Neural progenitor cell (in vitro differentiated cells): ENCODE measurements around the gene VRK3. TPM values are rescaled to one million over a fixed set of nuclear protein-coding genes. Genes with fewer than 3 reads are reported as not detected.
"Not testable (repeated sequence)": the region's sequence is repeated elsewhere in the genome, so short reads cannot be mapped to it uniquely, and the experiment has no call there.

Source experiments
- DNase-seq: peaks from one replicate; pipeline ENCODE4 v3.0.0-alpha.2; 2016; ENCODE audit warnings: low spot score
- H2AFZ ChIP-seq: fragments of 200-600 bp; sonication (generic); replicated peaks from 2 replicates; pipeline ENCODE4 v1.6.1; 2016; ENCODE audit warnings: antibody characterized with exemption
- H3F3A ChIP-seq: fragments of 200-600 bp; sonication (generic); 2 replicates; pipeline ENCODE4 v1.6.1; 2016; ENCODE audit warnings: antibody characterized with exemption, low read depth
- H3K27ac ChIP-seq: fragments of 200-600 bp; sonication (generic); 2 replicates; pipeline ENCODE4 v1.5.1; 2016; ENCODE audit warnings: mild to moderate bottlenecking
- H3K27me3 ChIP-seq: fragments of 200-600 bp; sonication (generic); 2 replicates; pipeline ENCODE4 v1.6.1; 2016; ENCODE audit warnings: mild to moderate bottlenecking, moderate library complexity
- H3K36me3 ChIP-seq: fragments of 200-600 bp; sonication (generic); 2 replicates; pipeline ENCODE4 v1.5.1; 2016
- H3K4me1 ChIP-seq: fragments of 200-600 bp; sonication (generic); 2 replicates; pipeline ENCODE4 v1.6.1; 2016; ENCODE audit warnings: mixed run types
- H3K4me2 ChIP-seq: fragments of 200-600 bp; sonication (generic); 2 replicates; pipeline ENCODE4 v1.6.1; 2016
- H3K4me3 ChIP-seq: fragments of 200-600 bp; sonication (generic); 2 replicates; pipeline ENCODE4 v1.5.1; 2016
- H3K79me2 ChIP-seq: fragments of 200-600 bp; sonication (generic); 2 replicates; pipeline ENCODE4 v1.6.1; 2016; ENCODE audit warnings: low read depth
- H3K9ac ChIP-seq: fragments of 200-600 bp; sonication (generic); 2 replicates; pipeline ENCODE4 v1.6.1; 2016
- H3K9me3 ChIP-seq: fragments of 200-600 bp; sonication (generic); 2 replicates; pipeline ENCODE4 v1.5.1; 2016; ENCODE audit warnings: low read depth
- H4K20me1 ChIP-seq: fragments of 200-600 bp; sonication (generic); 2 replicates; pipeline ENCODE4 v1.6.1; 2016; ENCODE audit warnings: low read depth
- H3K27ac Mint-ChIP-seq: 3 replicates; pipeline ENCODE4 v1.8.0; 2021; ENCODE audit warnings: mixed read lengths
- H3K27me3 Mint-ChIP-seq: 2 replicates; pipeline ENCODE4 v1.8.0; 2022; ENCODE audit warnings: low read depth, mild to moderate bottlenecking, inconsistent platforms, moderate library complexity, mixed read lengths; ENCODE audit not compliant: insufficient read depth
- H3K36me3 Mint-ChIP-seq: 3 replicates; pipeline ENCODE4 v1.8.0; 2021; ENCODE audit warnings: mixed read lengths
- H3K4me1 Mint-ChIP-seq: 3 replicates; pipeline ENCODE4 v1.8.0; 2021; ENCODE audit warnings: mixed read lengths
- H3K4me3 Mint-ChIP-seq: 3 replicates; pipeline ENCODE4 v1.8.0; 2021; ENCODE audit warnings: mild to moderate bottlenecking, moderate library complexity, mixed read lengths
- H3K9me3 Mint-ChIP-seq: 3 replicates; pipeline ENCODE4 v1.8.0; 2020; ENCODE audit warnings: mixed read lengths
- EZH2 ChIP-seq: fragments of 200-600 bp; sonication (generic); IDR thresholded peaks from 2 replicates; pipeline ENCODE4 v1.6.1; 2017; ENCODE audit warnings: antibody characterized with exemption, mild to moderate bottlenecking, moderate library complexity
- EZH2phosphoT487 ChIP-seq: fragments of 200-600 bp; sonication (generic); IDR thresholded peaks from 2 replicates; pipeline ENCODE4 v1.6.1; 2017; ENCODE audit warnings: antibody characterized with exemption
- total RNA-seq: library from RNA; depleted of rRNA; stranded (reverse); fragments of >200 nt; gene quantifications from 2 replicates; pipeline ENCODE4 v1.2.3, GENCODE V29; 2015; ENCODE audit warnings: low replicate concordance
- TF ChIP-seq, protein P1 (sequence below): fragments of 200-600 bp; sonication (generic); IDR thresholded peaks from 2 replicates; pipeline ENCODE4 v1.5.1; 2017; ENCODE audit warnings: antibody characterized with exemption, mild to moderate bottlenecking

VRK3 gene, protein sequence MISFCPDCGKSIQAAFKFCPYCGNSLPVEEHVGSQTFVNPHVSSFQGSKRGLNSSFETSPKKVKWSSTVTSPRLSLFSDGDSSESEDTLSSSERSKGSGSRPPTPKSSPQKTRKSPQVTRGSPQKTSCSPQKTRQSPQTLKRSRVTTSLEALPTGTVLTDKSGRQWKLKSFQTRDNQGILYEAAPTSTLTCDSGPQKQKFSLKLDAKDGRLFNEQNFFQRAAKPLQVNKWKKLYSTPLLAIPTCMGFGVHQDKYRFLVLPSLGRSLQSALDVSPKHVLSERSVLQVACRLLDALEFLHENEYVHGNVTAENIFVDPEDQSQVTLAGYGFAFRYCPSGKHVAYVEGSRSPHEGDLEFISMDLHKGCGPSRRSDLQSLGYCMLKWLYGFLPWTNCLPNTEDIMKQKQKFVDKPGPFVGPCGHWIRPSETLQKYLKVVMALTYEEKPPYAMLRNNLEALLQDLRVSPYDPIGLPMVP
- 21.6 and 48.0 TPM in 2 replicates for total RNA-seq

DNA sequence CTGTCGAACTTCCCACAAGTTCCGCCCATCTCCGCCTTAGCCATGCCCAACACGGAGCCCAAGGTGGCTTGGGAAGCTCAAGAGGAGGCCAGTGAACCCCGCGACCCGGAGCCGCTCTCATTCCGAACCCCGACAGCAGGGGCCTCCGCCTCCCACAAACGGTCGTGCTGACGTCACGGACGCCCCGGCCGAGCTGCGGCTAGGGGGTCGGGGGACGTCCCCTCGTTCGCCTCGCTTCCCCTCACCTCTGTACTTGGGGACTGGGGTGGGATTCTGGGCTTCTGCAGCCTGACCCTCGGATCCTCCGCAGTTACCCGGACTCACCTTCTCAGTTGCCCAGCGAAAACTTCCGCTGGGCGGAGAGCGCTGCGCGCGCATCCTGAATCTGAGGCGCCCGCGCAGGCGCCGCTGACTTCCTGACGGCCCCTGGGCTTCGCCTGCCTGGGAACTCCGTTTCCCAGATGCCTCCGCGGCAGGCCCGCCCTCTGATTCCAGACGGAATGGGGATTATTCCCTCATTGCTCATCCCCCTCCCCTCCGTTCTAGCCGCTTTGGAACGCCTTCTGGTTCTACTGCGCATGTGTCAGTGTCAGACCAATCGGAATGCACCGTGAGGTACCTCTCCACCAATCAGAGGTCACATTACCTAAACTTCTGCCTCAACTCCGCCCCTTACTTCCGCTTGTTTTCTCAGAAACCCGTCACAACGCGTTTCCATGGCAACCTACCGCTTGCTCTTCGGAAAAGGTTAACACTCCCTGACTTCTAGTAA, at the start of gene VRK3:
VRK3 (minus strand) TSS at position 351 of the 772 bp plus-strand sequence. CDS start 9,210 bp downstream, outside the sequence.
- no peaks in the 10 kb centered on the region for H3K9me3 ChIP-seq
- no peaks in the 10 kb centered on the region for H4K20me1 ChIP-seq
- peaks cover 12% of the 10 kb centered on the region for H3K27me3 Mint-ChIP-seq
- peaks cover 56% of the 10 kb centered on the region for H3K79me2 ChIP-seq
- no peaks in the 10 kb centered on the region for H3K27me3 ChIP-seq
- H3K4me3 ChIP-seq = peak within 1 kb of the TSS; percentile 93
- peak within 1 kb of the TSS; percentile 98 for H2AFZ ChIP-seq
- peak within 1 kb of the TSS; percentile 42 for H3K27ac ChIP-seq
- H3K27ac Mint-ChIP-seq = peak within 1 kb of the TSS; percentile 99
- H3K4me1 Mint-ChIP-seq = peaks cover 26% of the 10 kb centered on the region
- H3K4me2 ChIP-seq = peak within 1 kb of the TSS; percentile 89
- peak within 1 kb of the TSS; percentile 96 for H3K4me3 Mint-ChIP-seq
- H3K36me3 Mint-ChIP-seq = peaks cover 11% of the 10 kb centered on the region
- DNase-seq = peak; percentile 100
- H3K4me1 ChIP-seq = peaks cover 8% of the 10 kb centered on the region
- no peaks in the 10 kb centered on the region for H3K9me3 Mint-ChIP-seq
- peak within 1 kb of the TSS; percentile 59 for H3K9ac ChIP-seq
- no peaks in the 10 kb centered on the region for H3K36me3 ChIP-seq
- H3F3A ChIP-seq = no peaks in the 10 kb centered on the region
- TF ChIP-seq, protein P1, sequence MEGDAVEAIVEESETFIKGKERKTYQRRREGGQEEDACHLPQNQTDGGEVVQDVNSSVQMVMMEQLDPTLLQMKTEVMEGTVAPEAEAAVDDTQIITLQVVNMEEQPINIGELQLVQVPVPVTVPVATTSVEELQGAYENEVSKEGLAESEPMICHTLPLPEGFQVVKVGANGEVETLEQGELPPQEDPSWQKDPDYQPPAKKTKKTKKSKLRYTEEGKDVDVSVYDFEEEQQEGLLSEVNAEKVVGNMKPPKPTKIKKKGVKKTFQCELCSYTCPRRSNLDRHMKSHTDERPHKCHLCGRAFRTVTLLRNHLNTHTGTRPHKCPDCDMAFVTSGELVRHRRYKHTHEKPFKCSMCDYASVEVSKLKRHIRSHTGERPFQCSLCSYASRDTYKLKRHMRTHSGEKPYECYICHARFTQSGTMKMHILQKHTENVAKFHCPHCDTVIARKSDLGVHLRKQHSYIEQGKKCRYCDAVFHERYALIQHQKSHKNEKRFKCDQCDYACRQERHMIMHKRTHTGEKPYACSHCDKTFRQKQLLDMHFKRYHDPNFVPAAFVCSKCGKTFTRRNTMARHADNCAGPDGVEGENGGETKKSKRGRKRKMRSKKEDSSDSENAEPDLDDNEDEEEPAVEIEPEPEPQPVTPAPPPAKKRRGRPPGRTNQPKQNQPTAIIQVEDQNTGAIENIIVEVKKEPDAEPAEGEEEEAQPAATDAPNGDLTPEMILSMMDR = peak; percentile 18
- TF ChIP-seq EZH2phosphoT487 (no peak), EZH2 (no peak)

DNA sequence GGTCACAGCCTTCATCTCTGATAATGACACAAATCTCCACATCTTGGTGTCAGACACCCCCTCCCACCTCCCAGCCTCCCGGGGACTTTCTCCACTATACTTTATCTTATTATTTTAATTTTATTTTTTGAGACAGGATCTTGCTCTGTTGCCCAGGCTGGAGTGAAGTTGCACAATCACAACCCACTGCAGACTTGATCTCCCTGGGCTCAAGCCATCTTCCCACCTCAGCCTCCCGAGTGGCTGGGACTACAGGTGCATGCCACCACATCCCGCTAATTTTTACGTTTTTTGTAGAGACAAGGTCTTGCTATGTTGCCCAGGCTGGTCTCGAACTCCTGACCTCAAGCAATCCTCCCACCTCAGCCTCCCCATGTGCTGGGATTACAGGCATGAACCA, 43.2 kb upstream of the VRK3 start:
- H3K9ac ChIP-seq, H3K27ac Mint-ChIP-seq, H3F3A ChIP-seq, H3K36me3 Mint-ChIP-seq, H3K4me1 ChIP-seq, H3K4me1 Mint-ChIP-seq, H3K4me3 ChIP-seq, H3K27me3 ChIP-seq, H3K36me3 ChIP-seq, H3K27ac ChIP-seq, H3K4me2 ChIP-seq, H4K20me1 ChIP-seq, H3K27me3 Mint-ChIP-seq, H3K9me3 Mint-ChIP-seq, H3K79me2 ChIP-seq, DNase-seq, H2AFZ ChIP-seq, H3K9me3 ChIP-seq, H3K4me3 Mint-ChIP-seq: not testable (repeated sequence)

DNA sequence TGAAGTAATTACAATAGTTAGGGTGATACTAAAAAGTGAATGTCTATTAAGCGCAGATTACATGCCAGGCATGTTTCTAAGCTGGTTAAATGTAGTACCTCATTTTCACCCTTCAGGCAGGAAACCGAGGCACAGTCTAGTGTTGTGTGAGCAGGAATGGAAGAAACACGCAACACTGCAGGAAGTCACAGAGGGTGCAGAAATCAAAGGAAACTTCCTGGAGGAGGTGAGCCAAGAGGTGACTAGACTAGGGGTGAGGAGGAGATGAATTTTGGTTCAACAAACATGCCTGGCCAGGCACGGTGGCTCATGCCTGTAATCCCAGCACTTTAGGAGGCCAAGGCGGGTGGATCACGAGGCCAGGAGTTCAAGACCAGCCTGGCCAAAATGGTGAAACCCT, 42.4 kb upstream of the VRK3 start:
- Mint-ChIP-seq H3K27me3 (peaks cover 7% of the 10 kb centered on the region), H3K4me3 (no peak overlapping the region)
- DNase-seq = no peak

More for the DNA sequence above, 42.4 kb upstream of the VRK3 start:
- Mint-ChIP-seq H3K4me1 (no peaks in the 10 kb centered on the region), H3K27ac (no peak overlapping the region), H3K36me3 (no peaks in the 10 kb centered on the region), H3K9me3 (peaks cover 4% of the 10 kb centered on the region)
- Histone ChIP-seq H3K27ac (no peak overlapping the region), H3K4me2 (no peak overlapping the region), H3K36me3 (no peaks in the 10 kb centered on the region), H3K4me1 (no peaks in the 10 kb centered on the region), H2AFZ (no peak overlapping the region), H3K9me3 (no peaks in the 10 kb centered on the region), H3K79me2 (no peaks in the 10 kb centered on the region), H3K27me3 (no peaks in the 10 kb centered on the region), H3K4me3 (no peak overlapping the region), H3K9ac (no peak overlapping the region), H4K20me1 (no peaks in the 10 kb centered on the region), H3F3A (no peaks in the 10 kb centered on the region)
- TF ChIP-seq EZH2 (no peak), EZH2phosphoT487 (no peak)
- TF ChIP-seq, protein P1 = no peak
